Glutamatergic neuron (in vitro differentiated cells): Measurements from ENCODE around the gene KIF24. TPM values are rescaled to one million over a fixed set of nuclear protein-coding genes. Genes with fewer than 3 reads are reported as not detected.
"Not testable (repeated sequence)": the region's sequence is repeated elsewhere in the genome, so short reads cannot be mapped to it uniquely, and the experiment has no call there.

Experiments used
- DNase-seq: peaks from one replicate; pipeline ENCODE4 v3.0.0; 2022
- H3K27ac Mint-ChIP-seq: one replicate; pipeline ENCODE4 v1.8.0; 2020; ENCODE audit warnings: mild to moderate bottlenecking, mixed read lengths, inconsistent platforms; ENCODE audit not compliant: unreplicated experiment
- H3K27me3 Mint-ChIP-seq: one replicate; pipeline ENCODE4 v1.8.0; 2020; ENCODE audit warnings: mild to moderate bottlenecking, moderate library complexity, mixed read lengths, inconsistent platforms; ENCODE audit not compliant: unreplicated experiment
- H3K36me3 Mint-ChIP-seq: one replicate; pipeline ENCODE4 v1.8.0; 2020; ENCODE audit warnings: mild to moderate bottlenecking, mixed read lengths, inconsistent platforms; ENCODE audit not compliant: unreplicated experiment
- H3K4me1 Mint-ChIP-seq: one replicate; pipeline ENCODE4 v1.8.0; 2020; ENCODE audit warnings: mild to moderate bottlenecking, low read depth, mixed read lengths, inconsistent platforms; ENCODE audit not compliant: unreplicated experiment
- H3K4me3 Mint-ChIP-seq: one replicate; pipeline ENCODE4 v1.8.0; 2020; ENCODE audit warnings: mild to moderate bottlenecking, mixed read lengths, inconsistent platforms; ENCODE audit not compliant: unreplicated experiment
- H3K9me3 Mint-ChIP-seq: one replicate; pipeline ENCODE4 v1.8.0; 2020; ENCODE audit warnings: mild to moderate bottlenecking, moderate library complexity, mixed read lengths, inconsistent platforms; ENCODE audit not compliant: unreplicated experiment
- total RNA-seq: library from RNA; stranded (reverse); fragmentation: NEBNext Ultra II Directional; extraction: Animal tissue kit (Norgen Biotek cat#: 25700); gene quantifications from one replicate; pipeline ENCODE4 v1.2.1, GENCODE V29; 2021; ENCODE audit not compliant: unreplicated experiment
- TF ChIP-seq, protein P1 (sequence below): fragments of 200-600 bp; sonication (generic); IDR thresholded peaks from one replicate; pipeline ENCODE4 v1.5.0; 2021; ENCODE audit not compliant: partially characterized antibody, unreplicated experiment

The KIF24 gene
- total RNA-seq, 1 donor from 2014 or later: 0.78 TPM

DNA sequence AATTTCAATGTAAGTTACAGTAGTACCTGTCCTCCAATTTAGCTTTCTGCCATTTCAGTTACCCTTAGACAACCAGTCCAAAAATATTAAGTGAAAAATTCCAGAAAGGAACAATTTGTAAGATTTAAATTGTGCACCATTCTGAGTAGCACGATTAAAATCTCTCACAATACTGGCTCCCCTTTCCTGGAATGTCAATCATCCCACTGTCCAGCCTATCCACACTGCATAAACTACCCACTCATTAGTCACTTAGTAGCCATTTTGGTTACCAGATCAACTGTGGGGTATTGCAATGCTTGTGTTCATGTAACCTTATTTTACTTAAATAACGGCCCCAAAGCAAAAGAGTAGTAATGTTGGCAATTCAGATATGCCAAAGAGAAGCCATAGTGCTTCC is 11.6 kb downstream of the KIF24 start:
- no peak overlapping the region for H3K27ac Mint-ChIP-seq
- H3K36me3 Mint-ChIP-seq: no peaks in the 10 kb centered on the region
- DNase-seq: no peak
- H3K27me3 Mint-ChIP-seq: no peaks in the 10 kb centered on the region
- H3K9me3 Mint-ChIP-seq: peaks cover 2% of the 10 kb centered on the region
- H3K4me1 Mint-ChIP-seq: no peaks in the 10 kb centered on the region
- H3K4me3 Mint-ChIP-seq: no peak overlapping the region
- TF ChIP-seq, protein P1, sequence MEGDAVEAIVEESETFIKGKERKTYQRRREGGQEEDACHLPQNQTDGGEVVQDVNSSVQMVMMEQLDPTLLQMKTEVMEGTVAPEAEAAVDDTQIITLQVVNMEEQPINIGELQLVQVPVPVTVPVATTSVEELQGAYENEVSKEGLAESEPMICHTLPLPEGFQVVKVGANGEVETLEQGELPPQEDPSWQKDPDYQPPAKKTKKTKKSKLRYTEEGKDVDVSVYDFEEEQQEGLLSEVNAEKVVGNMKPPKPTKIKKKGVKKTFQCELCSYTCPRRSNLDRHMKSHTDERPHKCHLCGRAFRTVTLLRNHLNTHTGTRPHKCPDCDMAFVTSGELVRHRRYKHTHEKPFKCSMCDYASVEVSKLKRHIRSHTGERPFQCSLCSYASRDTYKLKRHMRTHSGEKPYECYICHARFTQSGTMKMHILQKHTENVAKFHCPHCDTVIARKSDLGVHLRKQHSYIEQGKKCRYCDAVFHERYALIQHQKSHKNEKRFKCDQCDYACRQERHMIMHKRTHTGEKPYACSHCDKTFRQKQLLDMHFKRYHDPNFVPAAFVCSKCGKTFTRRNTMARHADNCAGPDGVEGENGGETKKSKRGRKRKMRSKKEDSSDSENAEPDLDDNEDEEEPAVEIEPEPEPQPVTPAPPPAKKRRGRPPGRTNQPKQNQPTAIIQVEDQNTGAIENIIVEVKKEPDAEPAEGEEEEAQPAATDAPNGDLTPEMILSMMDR: no peak

DNA sequence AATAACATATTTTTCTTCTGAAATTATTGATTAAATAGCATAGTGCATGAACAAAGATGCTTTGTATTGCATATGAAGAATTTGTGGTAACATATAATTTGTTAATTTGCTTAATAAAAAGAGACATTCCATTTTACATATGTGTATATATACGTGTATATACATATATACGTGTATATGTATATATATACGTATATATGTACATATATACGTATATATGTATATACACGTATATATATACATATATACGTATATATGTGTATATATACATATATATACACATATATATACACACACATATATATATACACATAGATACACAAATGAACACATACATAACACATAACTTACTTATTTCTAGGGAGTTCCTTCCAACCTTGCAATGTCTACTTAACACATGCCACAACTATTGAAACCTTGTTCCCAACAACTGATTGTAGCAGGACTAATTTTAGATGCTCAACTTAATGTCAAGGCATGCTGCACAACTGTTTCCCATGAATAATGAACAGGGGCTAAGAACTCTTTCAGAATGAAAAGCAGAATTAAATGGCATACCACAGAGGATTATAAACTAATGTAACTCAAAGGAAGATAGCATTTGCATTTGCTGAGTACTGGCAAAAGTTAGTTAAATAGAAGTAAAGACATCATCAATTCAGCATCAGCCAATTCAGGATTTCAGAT is 17.4 kb downstream of the KIF24 start:
- TF ChIP-seq, protein P1: no peak
- no peaks in the 10 kb centered on the region for H3K36me3 Mint-ChIP-seq
- no peak overlapping the region for H3K4me3 Mint-ChIP-seq
- H3K27me3 Mint-ChIP-seq: no peaks in the 10 kb centered on the region
- DNase-seq: no peak
- H3K27ac Mint-ChIP-seq: no peak overlapping the region
- peaks cover 2% of the 10 kb centered on the region for H3K9me3 Mint-ChIP-seq
- peaks cover 11% of the 10 kb centered on the region for H3K4me1 Mint-ChIP-seq

- Mint-ChIP-seq H3K27ac (peak overlapping the region; percentile 94), H3K27me3 (no peaks in the 10 kb centered on the region), H3K36me3 (no peaks in the 10 kb centered on the region), H3K9me3 (peaks cover 2% of the 10 kb centered on the region), H3K4me1 (peaks cover 11% of the 10 kb centered on the region), H3K4me3 (no peak overlapping the region)
- TF ChIP-seq, protein P1: no peak
- no peak for DNase-seq
Observed at GRCh38 chr9:34310215-34310614, 18.9 kb downstream of the KIF24 start.

DNA sequence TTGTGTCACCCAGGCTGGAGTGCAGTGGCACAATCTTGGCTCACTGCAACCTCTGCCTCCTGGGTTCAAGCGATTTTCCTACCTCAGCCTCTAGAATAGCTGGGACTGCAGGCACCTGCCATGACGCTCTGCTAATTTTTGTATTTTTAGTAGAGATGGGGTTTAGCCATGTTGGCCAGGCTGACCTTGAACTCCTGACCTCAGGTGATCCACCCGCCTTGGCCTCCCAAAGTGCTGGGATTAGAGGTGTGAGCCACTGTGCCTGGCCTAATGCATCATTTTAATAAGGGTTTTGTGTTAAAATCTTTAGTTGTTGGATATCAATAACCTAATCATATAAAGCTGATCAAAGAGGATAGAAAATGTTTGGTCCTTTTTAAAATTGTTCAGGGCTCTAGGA is 20.8 kb downstream of the KIF24 start:
- H3K27ac Mint-ChIP-seq, H3K27me3 Mint-ChIP-seq, H3K36me3 Mint-ChIP-seq, H3K9me3 Mint-ChIP-seq, H3K4me3 Mint-ChIP-seq, DNase-seq: not testable (repeated sequence)
- H3K4me1 Mint-ChIP-seq: peaks cover 11% of the 10 kb centered on the region

DNA sequence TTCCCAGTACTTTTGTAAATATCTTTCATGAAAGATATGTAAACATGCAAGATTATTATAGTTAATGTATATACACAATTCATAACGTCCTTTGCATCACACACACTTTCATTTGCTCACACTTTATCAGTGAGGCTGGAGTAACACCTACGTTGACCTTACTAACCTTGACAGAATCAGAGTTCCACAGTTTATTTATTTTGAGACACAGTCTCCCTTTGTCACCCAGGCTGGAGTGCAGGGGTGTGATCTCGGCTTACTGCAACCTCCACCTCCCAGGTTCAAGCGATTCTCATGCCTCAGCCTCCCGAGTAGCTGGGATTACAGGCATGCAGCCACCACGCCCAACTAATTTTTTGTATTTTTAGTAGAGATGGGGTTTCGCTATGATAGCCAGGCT is 28.0 kb downstream of the KIF24 start:
- not testable (repeated sequence) for H3K36me3 Mint-ChIP-seq, H3K4me3 Mint-ChIP-seq, DNase-seq, H3K4me1 Mint-ChIP-seq, H3K27ac Mint-ChIP-seq, H3K27me3 Mint-ChIP-seq, H3K9me3 Mint-ChIP-seq

GRCh38 chr9:34292552-34292951 is 36.5 kb downstream of the KIF24 start:
- Mint-ChIP-seq H3K27me3 (peaks cover 3% of the 10 kb centered on the region), H3K4me1 (no peaks in the 10 kb centered on the region), H3K27ac (no peak overlapping the region), H3K36me3 (no peaks in the 10 kb centered on the region), H3K9me3 (no peaks in the 10 kb centered on the region), H3K4me3 (no peak overlapping the region)
- TF ChIP-seq, protein P1: no peak
- no peak for DNase-seq
